GM12891 (cell line): ENCODE data around the gene BEX5.

ENCODE experiments used
- PAX5 ChIP-seq: IDR thresholded peaks from 2 replicates; pipeline ENCODE4 v1.6.1; 2011; ENCODE audit warnings: low read length, moderate library complexity, mild to moderate bottlenecking; ENCODE audit not compliant: insufficient read depth, severe bottlenecking
- POLR2A ChIP-seq: IDR thresholded peaks from 2 replicates; pipeline ENCODE4 v1.6.1; 2011; ENCODE audit warnings: low read depth, low read length, control low read depth
- POLR2AphosphoS5 ChIP-seq: IDR thresholded peaks from 2 replicates; pipeline ENCODE4 v1.6.1; 2011; ENCODE audit warnings: low read depth, low read length, control low read depth
- TAF1 ChIP-seq: IDR thresholded peaks from 2 replicates; pipeline ENCODE4 v1.6.1; 2011; ENCODE audit warnings: low read depth, low read length, control low read depth

- TF ChIP-seq POLR2A (no peak), POLR2AphosphoS5 (no peak), PAX5 (no peak), TAF1 (no peak)
Measured at GRCh38 chrX:102138064-102138463, 17.7 kb downstream of the BEX5 start.
